Stimulated activated CD4-positive, alpha-beta T cell treated with anti-CD3 and anti-CD28 coated beads, Interleukin-1b, Interleukin-23, amount 100 ng/mL, for 1 hour (primary cell): ENCODE data around the gene GTF3C5.
"Not testable (repeated sequence)": the region's sequence is repeated elsewhere in the genome, so short reads cannot be mapped to it uniquely, and the experiment has no call there.

Experiments used
- DNase-seq, 2 donors: peaks; one replicate each; pipeline ENCODE4 v3.0.0-alpha.2; 2020; ENCODE audit warnings: low read depth in 2 of 2

GTF3C5 gene

GRCh38 chr9:133068431-133068830 lies 37.6 kb downstream of the GTF3C5 start:
- not testable (repeated sequence) for DNase-seq

- not testable (repeated sequence) for DNase-seq
Measured at GRCh38 chr9:133070500-133070961, 39.7 kb downstream of the GTF3C5 start.

- DNase-seq = not testable (repeated sequence)
Measured at GRCh38 chr9:133070985-133071384, 40.2 kb downstream of the GTF3C5 start.

DNA sequence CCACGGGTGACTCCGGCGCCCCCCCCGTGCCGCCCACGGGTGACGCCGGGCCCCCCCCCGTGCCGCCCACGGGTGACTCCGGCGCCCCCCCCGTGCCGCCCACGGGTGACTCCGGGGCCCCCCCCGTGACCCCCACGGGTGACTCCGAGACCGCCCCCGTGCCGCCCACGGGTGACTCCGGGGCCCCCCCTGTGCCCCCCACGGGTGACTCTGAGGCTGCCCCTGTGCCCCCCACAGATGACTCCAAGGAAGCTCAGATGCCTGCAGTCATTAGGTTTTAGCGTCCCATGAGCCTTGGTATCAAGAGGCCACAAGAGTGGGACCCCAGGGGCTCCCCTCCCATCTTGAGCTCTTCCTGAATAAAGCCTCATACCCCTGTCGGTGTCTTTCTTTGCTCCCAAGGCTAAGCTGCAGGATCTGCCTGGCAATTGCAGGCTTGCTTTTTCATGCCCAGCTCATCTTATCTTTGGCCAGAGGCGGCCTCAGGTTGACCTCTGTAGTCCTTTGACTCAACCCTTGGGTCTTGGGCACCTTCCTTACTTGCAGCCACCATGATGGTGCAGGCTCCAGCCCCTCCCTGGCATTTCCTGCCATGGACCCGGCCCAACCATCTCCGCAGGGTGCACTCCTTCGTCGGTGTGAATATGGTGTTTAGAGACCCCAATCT lies 40.8 kb downstream of the GTF3C5 start:
- no peak for DNase-seq

- DNase-seq = not testable (repeated sequence)
Measured at GRCh38 chr9:133072210-133072609, 41.4 kb downstream of the GTF3C5 start.

DNA sequence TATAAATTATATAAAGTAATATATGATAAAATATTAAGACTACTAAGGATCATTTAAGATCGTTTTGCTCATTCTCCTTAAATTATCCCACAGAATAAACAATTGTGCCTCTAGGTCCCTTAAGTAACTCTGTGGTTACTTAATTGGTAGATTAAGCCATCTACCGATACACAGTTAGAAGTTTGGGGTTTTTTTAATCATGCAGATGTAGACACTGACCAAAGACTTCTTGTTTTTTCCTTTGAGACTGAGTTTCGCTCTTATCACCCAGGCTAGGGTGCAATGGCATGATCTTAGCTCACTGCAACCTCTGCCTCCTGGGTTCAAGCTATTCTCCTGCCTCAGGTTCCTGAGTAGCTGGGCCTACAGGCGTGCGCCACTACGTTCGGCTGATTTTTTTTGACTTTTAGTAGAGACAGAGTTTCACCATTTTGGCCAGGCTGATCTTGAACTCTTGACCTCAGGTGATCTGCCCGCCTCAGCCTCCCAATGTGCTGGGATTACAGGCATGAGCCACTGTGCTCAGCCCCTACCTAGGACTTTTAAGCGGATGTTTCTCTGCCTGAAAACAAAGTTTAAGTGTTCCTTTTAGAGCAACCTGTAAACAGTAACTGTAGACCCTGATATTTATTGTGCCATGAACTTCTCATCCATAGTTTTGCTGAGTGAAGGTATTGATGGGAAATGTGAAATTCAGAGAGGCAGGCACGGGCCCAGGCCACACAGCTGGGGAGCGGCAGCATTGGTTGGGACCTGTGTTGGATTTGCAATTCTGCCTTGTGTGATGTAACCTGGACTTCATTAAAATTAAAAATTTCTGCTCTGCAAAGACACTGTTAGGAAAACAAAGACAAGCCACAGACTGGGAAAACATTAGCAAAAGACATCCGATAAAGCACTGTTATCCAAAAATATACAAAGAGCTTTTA lies 42.6 kb downstream of the GTF3C5 start:
- no peak for DNase-seq

- DNase-seq = no peak
Measured at GRCh38 chr9:133074111-133074651, 43.4 kb downstream of the GTF3C5 start.

DNA sequence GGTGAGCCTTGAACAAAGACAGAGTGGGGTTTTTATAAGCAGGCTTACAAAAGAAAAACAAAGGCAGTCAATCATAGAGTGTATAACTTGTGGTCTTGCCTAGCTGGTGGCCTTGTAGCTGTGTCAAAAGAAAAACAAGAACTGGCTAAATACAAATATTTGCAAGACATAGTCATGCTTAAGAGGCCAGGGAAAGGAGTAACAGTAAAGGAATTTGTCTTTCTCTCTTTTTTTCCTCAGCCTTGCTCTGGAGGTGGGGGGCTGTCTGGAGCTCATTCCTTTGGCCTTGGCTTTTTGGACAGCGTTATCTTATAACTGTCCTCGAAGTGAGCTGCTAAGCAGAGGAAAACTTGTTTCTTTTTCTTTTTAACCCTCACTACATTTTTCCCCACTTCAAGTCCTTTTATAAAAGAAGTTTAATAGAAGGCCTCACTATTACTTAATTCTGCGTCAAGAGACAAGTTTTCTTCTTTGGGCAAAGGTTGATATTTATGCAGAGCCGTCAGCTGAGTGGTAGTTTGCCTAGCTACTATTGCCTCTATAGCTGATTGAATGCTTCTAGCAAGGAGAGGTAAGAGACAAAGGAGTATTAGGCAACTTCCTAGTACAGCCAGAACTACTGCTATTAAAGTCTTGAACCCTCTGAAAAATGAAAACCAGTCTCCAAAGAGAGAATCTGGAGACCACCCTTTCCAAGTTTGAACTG lies 45.3 kb downstream of the GTF3C5 start:
- DNase-seq = no peak

GRCh38 chr9:133076691-133077090 lies 45.9 kb downstream of the GTF3C5 start:
- no peak for DNase-seq

DNA sequence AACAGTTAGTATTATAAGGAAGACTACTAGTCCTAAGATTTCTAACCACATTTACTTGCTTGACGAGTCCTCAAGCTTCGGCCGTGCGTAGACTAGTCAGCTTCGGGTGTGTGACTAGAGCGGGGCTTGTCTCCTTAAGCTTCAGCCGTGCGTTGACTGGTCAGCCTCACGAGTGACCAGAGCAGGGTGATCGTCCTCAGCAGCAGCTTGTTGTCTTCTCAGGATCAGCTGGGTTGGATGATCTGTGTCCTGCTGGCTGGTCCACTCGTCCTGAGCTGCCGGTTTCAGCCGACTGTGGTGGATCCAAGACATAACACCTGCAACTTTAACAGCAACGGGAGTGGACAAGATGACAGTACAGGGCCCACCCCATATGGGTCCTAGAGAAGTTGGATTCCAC lies 47.7 kb downstream of the GTF3C5 start:
- no peak for DNase-seq

DNA sequence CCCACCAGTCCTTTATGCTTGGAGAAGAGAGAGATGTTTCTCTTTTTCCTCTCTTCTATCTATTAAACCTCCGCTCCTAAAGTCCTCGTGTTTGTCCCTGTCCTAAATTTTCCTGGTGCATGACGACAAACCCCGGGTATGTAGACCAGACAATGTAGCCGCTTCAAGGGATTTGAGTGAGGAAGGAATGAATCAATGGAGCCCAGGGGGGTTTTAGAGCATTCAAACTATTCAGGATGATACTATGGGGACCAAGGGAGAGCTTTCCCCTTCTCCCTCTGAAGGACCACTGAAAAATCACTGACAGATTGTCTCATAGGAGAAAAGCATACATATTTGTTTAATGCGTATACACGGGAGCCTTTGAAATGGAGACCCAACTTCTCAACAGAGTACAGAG lies 49.4 kb downstream of the GTF3C5 start:
- DNase-seq = no peak

GRCh38 chr9:133080786-133081779 lies 50.3 kb downstream of the GTF3C5 start:
- not testable (repeated sequence) for DNase-seq

DNA sequence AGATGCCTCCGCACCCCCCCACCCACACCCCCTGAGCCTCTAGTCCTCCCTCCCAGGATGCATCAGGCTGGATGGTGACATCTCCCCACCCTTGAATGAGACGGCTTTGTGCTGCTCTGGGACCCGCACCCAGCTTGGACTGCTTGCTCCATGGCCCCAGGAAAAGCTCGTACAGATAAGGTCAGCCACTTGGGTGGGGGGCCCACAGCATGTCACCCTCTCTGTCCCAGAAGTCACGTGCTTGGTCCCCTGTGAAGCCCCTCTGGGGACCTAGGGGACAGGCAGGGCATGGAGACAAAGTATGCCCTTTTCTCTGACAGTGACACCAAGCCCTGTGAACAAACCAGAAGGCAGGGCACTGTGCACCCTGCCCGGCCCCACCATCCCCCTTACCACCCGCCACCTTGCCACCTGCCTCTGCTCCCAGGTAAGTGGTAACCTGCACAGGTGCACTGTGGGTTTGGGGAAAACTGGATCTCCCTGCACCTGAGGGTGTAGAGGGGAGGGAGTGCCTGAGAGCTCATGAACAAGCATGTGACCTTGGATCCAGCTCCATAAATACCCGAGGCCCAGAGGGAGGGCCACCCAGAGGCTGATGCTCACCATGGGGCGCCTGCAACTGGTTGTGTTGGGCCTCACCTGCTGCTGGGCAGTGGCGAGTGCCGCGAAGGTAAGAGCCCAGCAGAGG lies 51.3 kb downstream of the GTF3C5 start:
- not testable (repeated sequence) for DNase-seq

DNA sequence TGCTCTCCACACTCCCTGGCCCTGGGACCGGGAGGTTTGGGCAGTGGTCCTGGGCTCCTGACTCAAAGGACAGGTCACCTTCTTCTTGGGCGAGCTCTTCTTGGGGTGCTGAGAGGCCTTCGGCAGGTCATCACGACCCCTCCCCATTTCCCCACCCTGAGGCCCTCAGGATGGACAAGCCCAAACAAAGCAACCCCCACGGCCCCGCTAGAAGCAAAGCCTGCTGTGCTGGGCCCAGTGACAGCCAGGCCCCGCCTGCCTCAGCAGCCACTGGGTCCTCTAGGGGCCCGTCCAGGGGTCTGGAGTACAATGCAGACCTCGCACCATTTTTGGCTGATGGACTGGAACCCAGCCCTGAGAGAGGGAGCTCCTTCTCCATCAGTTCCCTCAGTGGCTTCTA lies 52.9 kb downstream of the GTF3C5 start:
- not testable (repeated sequence) for DNase-seq

DNA sequence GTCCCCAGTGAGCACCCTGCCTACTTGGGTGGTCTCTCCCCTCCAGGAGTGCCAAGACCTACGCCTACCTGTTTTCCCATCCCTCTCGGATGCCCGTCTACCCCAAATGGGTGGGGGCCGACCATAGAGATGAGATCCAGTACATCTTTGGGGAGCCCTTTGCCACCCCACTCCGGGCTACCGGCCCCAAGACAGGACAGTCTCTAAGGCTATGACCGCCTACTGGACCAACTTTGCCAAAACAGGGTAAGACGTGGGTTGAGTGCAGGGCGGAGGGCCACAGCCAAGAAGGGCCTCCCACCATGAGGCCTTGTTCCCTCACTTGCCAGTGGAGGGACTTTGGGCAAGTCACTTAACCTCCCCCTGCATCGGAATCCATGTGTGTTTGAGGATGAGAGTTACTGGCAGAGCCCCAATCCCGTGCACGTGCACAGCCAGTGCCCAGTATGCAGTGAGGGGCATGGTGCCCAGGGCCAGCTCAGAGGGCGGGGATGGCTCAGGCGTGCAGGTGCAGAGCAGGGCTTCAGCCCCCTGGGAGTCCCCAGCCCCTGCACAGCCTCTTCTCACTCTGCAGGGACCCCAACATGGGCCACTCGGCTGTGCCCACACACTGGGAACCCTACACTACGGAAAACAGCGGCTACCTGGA lies 55.5 kb downstream of the GTF3C5 start:
- not testable (repeated sequence) for DNase-seq

- no peak for DNase-seq
Measured at GRCh38 chr9:133086894-133087293, 56.1 kb downstream of the GTF3C5 start.

GRCh38 chr9:133087429-133088145 lies 56.8 kb downstream of the GTF3C5 start:
- no peak for DNase-seq

DNA sequence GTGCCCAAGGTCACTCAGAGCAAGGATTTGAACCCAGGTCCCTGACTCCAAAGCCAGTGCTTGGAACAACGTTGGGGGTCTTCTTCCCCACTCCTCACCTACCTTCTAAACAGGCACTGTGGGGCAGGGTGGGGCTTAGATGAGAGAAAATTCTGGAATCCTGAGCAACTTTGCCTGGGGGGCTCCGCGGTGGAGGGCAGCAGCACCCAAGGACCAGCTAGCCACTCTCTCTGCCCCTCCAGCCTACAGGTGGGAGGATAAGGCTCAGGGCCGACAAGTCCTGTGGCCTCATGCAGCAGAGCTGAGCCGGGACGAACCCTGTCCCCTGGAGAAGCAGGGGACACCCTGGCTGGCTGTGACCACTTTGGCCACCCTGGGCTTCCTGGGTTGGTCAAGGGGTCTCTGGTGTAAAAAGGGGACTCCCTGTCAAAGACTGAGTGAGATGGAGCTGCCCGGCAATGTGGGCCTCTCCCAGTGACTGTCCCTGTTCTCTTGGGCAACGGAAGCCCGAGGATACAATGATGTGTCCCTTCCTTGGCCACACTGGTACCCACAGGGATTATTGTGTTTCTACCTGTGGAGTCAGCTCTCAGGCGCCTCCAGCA lies 57.5 kb downstream of the GTF3C5 start:
- no peak for DNase-seq
